ENCODE data around the gene EHBP1L1. TPM values are rescaled to one million over a fixed set of nuclear protein-coding genes. Genes with fewer than 3 reads are reported as not detected.

The EHBP1L1 gene
- total RNA-seq, 4 donors from 2014 or later, result 40.5 to 71.0 (median 57.3) TPM

DNA sequence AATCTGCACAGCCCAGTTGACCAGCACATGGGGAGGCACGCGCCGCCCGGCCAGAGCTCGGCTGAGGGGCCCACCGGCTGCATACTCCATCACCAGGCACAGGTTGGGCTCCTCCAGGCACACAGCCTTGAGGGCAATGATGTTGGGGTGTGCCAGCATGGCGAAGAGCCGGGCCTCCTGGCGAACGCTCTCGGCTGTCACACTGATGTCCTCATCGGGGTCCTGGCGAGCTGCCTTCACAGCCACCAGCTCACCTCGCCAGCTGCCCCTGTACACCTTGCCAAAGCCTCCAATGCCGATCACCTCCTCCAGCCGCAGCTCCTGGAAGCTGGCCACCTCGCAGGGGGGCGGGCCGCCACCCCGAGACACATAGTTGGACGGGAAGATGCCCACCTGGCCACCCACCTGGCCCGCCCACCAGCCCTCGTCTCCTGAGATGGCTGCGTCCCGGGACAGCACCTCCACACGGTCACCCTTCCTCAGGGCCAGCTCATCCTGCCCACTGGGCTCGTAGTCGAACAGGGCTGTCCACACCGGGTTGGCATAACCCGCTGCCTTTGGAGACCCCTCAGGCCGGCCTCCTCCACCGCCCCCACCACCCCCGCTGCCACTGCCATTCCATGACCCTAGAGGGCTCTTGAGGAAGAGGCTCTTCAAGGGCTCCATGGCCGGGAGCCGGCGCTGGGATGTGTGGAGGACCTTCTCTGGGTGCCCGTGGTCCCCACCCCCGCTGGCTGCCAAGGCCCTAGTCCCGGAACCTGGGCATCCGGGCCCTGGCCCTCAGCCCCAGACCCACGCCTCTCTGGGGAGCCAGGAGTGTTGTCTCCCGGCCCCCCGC is 37.5 kb downstream of the EHBP1L1 start:
- peak overlapping the region; percentile 57 for H3K4me3 ChIP-seq (ENCODE audit: low read depth, poor library complexity, severe bottlenecking)
- WGBS, 2 donors, result 4 to 14% methylated on average over 18 to 37 of the region's 43 CpGs
- TF ChIP-seq CTCF (IDR thresholded peaks at IDR 0.05), result no peak
- TF ChIP-seq POLR2A (IDR thresholded peaks at IDR 0.05), result no peak
- intact Hi-C loops (cut with DNase I; ENCODE audit: low total_unique reads), result loop anchor here (5.0 kb wide), 1 partner anchor 36 kb away; the partner anchor contains the start of gene EHBP1L1
- DNase-seq (ENCODE audit: low spot score in 2 of 2), result peak; percentile 37 to 90

GRCh38 chr11:65615229-65615949 is 39.5 kb downstream of the EHBP1L1 start, which contains the start of gene PCNX3:
Gene PCNX3, plus strand, starts transcription at chr11:65615776. Its CDS starts 536 bp downstream, at chr11:65616312.
- intact Hi-C loops (cut with DNase I; ENCODE audit: low total_unique reads), result no loop called here
- TF ChIP-seq CTCF (IDR thresholded peaks at IDR 0.05), result no peak
- TF ChIP-seq POLR2A (IDR thresholded peaks at IDR 0.05), result no peak
- WGBS, 2 donors, result 0 to 1% methylated on average over 46 to 53 of the region's 55 CpGs
- peak within 1 kb of the TSS; percentile 79 for H3K4me3 ChIP-seq (ENCODE audit: low read depth, poor library complexity, severe bottlenecking)
- peak; percentile 100 for DNase-seq (ENCODE audit: low spot score in 2 of 2)

- intact Hi-C loops (cut with DNase I; ENCODE audit: low total_unique reads), result no loop called here
- WGBS, 2 donors, result 1 to 2% methylated on average over 19 to 29 of the region's 50 CpGs
- no peak for DNase-seq (ENCODE audit: low spot score in 2 of 2)
- TF ChIP-seq CTCF (IDR thresholded peaks at IDR 0.05) (no peak), POLR2A (IDR thresholded peaks at IDR 0.05) (no peak)
- peak overlapping the region; percentile 79 for H3K4me3 ChIP-seq (ENCODE audit: low read depth, poor library complexity, severe bottlenecking)
Measured at GRCh38 chr11:65615950-65616574, 40.2 kb downstream of the EHBP1L1 start.

- no peak for DNase-seq (ENCODE audit: low spot score in 2 of 2)
- H3K4me3 ChIP-seq (ENCODE audit: low read depth, poor library complexity, severe bottlenecking), result peak overlapping the region; percentile 79
- no peak for TF ChIP-seq CTCF (IDR thresholded peaks at IDR 0.05)
- no peak for TF ChIP-seq POLR2A (IDR thresholded peaks at IDR 0.05)
- intact Hi-C loops (cut with DNase I; ENCODE audit: low total_unique reads), result no loop called here
- 64 to 71% methylated on average over 10 of the region's 10 CpGs for WGBS, 2 donors
Measured at GRCh38 chr11:65616575-65617001, 40.7 kb downstream of the EHBP1L1 start.

DNA sequence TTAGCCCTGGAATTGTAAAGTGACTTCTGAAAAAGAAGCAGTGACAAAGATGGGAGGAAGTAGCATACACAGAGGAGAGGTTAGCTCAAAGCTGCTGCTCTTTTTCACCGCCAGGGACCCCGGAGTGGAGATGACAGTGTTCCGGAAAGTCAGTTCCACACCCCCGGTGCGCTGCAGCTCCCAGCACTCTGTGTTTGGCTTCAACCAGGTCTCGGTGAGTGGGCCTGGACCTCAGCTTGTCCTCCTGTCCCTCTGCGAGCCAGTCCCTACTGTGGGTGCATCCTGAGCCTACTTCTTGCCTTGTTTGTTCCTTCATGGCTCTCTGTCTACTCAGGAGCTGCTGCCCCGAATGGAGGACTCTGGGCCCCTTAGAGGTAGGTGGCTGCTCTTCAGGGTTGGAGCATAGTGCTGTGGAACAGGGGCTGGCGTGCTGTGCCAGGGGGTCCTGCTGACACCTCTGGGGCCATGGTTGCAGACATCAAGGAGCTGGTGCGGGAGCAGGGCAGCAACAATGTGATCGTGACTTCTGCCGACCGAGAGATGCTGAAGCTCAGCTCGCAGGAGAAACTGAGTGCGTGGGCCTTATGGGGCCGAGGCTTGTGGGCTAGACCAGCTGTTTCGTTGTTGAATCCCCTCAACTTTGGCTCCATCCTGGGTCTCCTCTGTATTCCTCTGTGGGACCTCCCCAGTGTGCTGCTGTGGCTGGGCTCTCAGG is 41.4 kb downstream of the EHBP1L1 start:
- H3K4me3 ChIP-seq (ENCODE audit: low read depth, poor library complexity, severe bottlenecking), result no peak overlapping the region
- DNase-seq (ENCODE audit: low spot score in 2 of 2), result no peak
- no peak for TF ChIP-seq POLR2A (IDR thresholded peaks at IDR 0.05)
- no peak for TF ChIP-seq CTCF (IDR thresholded peaks at IDR 0.05)
- 90 to 92% methylated on average over 14 to 17 of the region's 17 CpGs for WGBS, 2 donors
- intact Hi-C loops (cut with DNase I; ENCODE audit: low total_unique reads), result no loop called here

All from lower leg skin (tissue), 4 donors.